ENCODE results near the gene CCDC12.

The CCDC12 gene

DNA sequence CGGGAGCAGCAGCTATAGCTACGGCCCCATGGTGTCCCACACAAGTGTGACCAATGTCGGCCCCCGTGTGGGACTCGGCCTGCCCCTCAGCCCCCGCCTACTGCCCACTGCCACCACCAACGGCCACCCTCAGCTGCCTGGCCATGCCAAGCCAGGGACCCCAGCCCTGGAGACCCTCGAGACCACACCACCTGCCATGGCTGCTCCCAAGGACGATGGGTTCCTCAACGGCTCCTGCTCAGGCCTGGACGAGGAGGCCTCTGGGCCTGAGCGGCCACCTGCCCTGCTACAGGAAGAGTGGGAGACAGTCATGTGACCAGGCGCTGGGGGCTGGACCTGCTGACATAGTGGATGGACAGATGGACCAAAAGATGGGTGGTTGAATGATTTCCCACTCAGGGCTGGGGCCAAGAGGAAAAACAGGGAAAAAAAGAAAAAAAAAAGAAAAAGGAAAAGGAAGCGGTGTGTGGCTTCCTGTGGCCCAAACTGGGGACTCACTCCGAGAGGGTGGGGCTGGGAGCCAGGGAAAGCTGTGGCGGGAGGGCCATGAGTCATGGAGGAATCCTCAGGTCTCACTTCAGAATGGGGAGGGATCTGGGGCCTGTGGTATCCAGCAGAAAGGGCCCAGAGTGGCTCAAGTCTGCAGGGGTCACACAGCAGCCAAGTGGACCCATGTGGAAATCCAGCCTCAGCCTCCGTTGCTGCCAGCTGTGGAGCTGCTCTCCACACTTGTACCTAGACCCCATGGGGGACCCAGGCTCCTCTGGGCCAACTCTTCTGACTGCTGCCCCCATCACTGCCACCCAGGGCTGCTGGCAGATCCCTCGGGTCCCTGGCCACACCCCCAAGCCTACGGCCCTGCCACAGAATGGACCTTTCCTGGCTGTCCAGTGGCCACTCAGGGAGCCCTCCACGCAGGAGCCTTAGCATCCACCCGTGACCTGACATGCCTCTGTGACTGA is 72.9 kb downstream of the CCDC12 start:
- no peak for DNase-seq

GRCh38 chr3:46902188-46902631 is 74.3 kb downstream of the CCDC12 start:
- DNase-seq: no peak

GRCh38 chr3:46901591-46902187 is 74.9 kb downstream of the CCDC12 start:
- DNase-seq: no peak

DNA sequence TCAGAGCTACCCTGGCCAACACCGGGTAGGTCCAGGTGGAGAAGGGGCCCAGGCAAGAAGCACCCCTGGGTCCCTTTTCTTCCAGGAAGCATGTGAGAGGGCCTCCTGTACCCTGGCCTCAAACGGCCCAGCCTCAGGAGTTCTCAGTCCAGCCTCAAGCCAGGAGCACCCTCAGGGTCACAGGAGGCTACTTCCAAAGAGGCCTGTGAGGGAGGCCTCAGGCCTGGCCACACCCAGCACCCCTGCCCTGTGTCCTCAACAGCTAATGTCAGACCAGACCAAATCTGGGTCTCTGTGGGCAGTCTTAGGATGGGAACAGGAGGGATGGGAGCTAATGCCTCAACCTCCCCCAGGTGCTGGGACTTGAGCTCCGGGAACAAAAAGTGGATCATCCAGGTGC is 75.5 kb downstream of the CCDC12 start:
- DNase-seq: no peak

- DNase-seq: no peak
Observed at GRCh38 chr3:46900356-46900755, 76.2 kb downstream of the CCDC12 start.

GRCh38 chr3:46900007-46900292 is 76.6 kb downstream of the CCDC12 start:
- DNase-seq: no peak

DNA sequence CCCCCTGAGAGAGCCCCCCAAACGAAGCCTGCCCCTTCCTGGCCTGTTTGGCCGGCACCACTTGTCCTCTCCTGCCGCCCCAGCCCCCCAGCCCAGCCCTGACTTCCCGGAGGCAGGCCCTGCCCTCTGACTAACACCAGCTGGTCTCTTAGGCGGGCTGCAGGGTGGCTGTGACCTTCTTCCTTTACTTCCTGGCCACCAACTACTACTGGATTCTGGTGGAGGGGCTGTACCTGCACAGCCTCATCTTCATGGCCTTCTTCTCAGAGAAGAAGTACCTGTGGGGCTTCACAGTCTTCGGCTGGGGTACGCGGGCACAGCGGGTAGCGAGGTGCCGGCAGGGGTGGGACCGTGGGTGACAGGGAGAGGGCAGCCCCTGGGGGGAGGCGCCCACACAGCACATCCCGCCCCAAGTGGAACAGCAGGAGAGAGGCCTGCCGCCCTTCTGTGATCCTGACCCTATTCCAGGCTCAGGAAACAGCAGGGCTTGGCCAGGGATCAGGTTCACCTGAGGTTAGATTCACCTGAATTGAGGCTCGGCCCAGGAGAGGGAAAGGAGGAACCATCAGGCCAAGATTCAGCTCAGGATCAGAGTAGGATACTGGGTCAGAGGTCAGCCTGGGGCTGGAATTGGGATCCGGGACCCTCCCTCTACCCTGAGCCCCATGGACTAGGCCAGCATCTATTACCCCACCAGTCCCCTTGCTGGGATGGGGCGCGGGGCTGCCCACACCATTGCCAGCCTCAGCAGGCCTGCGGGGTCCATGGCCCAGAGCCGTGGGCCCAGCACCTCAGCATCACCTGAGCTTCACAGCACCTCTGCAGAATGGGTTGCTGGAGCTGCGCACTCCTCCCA is 77.2 kb downstream of the CCDC12 start:
- DNase-seq: no peak

GRCh38 chr3:46898321-46899150 is 78.0 kb downstream of the CCDC12 start:
- no peak for DNase-seq

- DNase-seq: no peak
Observed at GRCh38 chr3:46897829-46898320, 78.7 kb downstream of the CCDC12 start.

GRCh38 chr3:46897031-46897430 is 79.5 kb downstream of the CCDC12 start:
- no peak for DNase-seq

- DNase-seq: no peak
Observed at GRCh38 chr3:46896386-46896785, 80.2 kb downstream of the CCDC12 start.

GRCh38 chr3:46895761-46896160 is 80.8 kb downstream of the CCDC12 start:
- no peak for DNase-seq

DNA sequence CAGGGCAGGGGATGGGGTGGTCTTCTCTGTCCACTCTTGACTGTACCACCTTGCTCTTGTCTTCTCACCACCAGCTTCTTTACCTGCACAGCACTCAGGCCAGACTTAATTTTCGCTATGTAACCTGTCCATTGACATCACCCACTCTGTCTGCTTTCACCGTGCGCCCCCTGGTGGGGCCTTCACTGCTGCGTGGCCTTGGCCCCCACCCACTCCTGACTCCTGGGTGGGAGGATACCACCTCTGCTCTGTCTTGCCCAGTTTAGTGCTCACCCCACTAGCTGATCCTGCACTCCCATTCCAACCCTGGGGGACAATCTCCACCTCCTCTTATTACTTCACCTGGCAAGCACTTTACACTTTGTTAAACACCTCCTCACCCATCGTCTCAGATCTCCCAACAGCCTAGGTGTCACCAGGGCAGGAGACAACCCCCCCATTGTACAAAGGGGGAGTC is 81.3 kb downstream of the CCDC12 start:
- no peak for DNase-seq

GRCh38 chr3:46894256-46894655 is 82.3 kb downstream of the CCDC12 start:
- no peak for DNase-seq

- DNase-seq: no peak
Observed at GRCh38 chr3:46893763-46894162, 82.8 kb downstream of the CCDC12 start.

GRCh38 chr3:46893146-46893748 is 83.3 kb downstream of the CCDC12 start:
- DNase-seq: no peak

DNA sequence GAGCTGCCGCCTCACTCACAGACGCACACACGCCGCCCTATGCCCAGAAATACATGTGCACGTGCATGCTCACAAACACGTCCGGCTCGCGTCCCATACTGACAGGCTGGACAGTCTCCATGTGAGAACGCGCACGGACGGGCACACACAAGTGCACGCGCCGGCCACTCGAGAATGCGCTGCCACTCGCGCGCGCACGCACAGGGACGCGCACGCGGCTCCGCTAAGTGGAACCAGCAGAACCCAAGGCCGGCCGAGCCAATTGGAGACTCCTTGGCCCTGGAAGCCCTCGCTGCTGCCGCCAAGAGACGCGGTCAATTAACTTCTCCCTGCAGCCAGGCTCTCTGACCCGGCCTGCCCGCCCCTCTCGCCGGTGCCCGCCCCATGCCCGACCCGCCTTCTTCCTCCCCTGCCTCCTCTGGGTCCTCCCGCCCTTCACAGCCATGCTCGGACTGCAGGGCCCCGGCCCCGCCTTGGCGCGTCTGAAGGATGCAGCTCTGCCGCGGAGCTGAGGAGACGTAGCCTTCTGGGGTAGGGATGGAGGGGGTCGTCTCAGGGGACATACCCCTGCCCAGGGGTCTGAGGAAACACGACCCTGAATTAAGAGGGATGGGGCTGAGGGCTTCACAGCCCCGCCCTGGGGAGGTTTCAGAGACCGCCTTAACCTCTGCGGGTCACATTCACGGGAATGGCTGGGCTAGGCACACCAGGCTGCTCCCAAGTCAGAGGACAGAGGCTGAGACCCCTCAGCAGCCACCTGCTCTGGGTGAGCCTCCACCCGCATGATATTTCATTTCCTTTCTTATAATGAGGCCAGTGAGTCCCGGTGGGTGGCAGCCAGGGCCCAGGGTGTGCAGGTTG is 84.0 kb downstream of the CCDC12 start:
- DNase-seq: no peak

DNA sequence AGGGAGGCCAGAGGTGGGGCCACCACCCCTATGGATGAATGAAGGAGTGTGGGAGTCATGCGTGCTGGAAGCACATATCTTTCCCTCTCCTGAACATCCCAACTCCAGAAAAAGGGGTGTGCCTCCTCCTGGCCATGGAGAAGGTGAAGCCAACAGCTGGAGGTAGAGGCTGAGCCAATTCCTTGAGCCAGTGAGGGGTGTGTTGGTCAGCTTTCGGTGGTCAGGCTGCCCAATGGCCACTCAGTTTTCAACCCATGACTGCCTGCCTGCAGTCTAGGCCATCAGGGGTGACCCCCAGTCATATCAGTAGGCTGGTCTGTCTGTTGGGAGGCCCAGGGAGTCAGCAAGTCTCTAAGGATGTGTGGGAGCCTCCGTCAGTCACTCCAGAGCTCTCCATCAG is 85.4 kb downstream of the CCDC12 start:
- DNase-seq: no peak

DNA sequence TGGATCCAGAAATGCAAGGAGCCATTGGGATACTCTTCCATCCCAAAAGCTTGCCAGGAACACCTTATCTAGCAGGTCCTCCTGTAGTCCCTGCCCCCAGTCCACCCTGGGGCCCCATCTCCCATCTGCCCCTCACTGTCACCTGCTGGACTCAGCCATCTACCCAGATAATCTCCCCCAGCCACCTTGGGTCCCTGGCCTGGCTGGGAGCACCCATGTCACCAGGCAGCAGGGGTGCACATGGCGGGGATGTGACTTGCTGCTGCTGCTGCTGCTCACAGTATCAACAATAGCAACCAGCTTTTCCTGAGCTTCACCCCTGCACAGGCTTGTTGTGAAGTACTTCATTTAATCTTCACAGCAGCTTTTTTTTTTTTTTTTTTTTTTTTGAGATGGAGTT is 86.4 kb downstream of the CCDC12 start:
- DNase-seq: no peak

GRCh38 chr3:46889381-46890110 is 87.0 kb downstream of the CCDC12 start:
- no peak for DNase-seq
